Measurements from ENCODE around the gene NACAD.

- TF ChIP-seq CTCF (IDR thresholded peaks at IDR 0.05) (no peak), POLR2A (IDR thresholded peaks at IDR 0.05) (no peak)
Measured at GRCh38 chr7:45085619-45086200, 3.1 kb downstream of the NACAD start.

Measured in right lobe of liver (tissue), 4 donors.